Measurements from ENCODE around the gene MDM4.
"Not testable (repeated sequence)": the region's sequence is repeated elsewhere in the genome, so short reads cannot be mapped to it uniquely, and the experiment has no call there.

Gene MDM4

GRCh38 chr1:204563307-204563706 is 47.1 kb downstream of the MDM4 start:
- H3K27me3 ChIP-seq (ENCODE audit: insufficient read depth, low read length), result no peaks in the 10 kb centered on the region
- H3K4me1 ChIP-seq (ENCODE audit: insufficient read depth, low read length), result peaks cover 7% of the 10 kb centered on the region
- H2AFZ ChIP-seq (ENCODE audit: low read depth, low read length), result no peak overlapping the region
- no peak overlapping the region for H3K4me3 ChIP-seq (ENCODE audit: low read length)
- H3K36me3 ChIP-seq (ENCODE audit: insufficient read depth, low read length), result no peaks in the 10 kb centered on the region
- no peaks in the 10 kb centered on the region for H3K9me3 ChIP-seq (ENCODE audit: low read length)

GRCh38 chr1:204563780-204564179 is 47.6 kb downstream of the MDM4 start:
- H2AFZ ChIP-seq (ENCODE audit: low read depth, low read length), result no peak overlapping the region
- no peak overlapping the region for H3K4me3 ChIP-seq (ENCODE audit: low read length)
- no peaks in the 10 kb centered on the region for H3K9me3 ChIP-seq (ENCODE audit: low read length)
- H3K27me3 ChIP-seq (ENCODE audit: insufficient read depth, low read length), result no peaks in the 10 kb centered on the region
- no peaks in the 10 kb centered on the region for H3K36me3 ChIP-seq (ENCODE audit: insufficient read depth, low read length)
- peaks cover 11% of the 10 kb centered on the region for H3K4me1 ChIP-seq (ENCODE audit: insufficient read depth, low read length)

- no peaks in the 10 kb centered on the region for H3K27me3 ChIP-seq (ENCODE audit: insufficient read depth, low read length)
- no peak overlapping the region for H2AFZ ChIP-seq (ENCODE audit: low read depth, low read length)
- H3K4me3 ChIP-seq (ENCODE audit: low read length), result no peak overlapping the region
- no peaks in the 10 kb centered on the region for H3K9me3 ChIP-seq (ENCODE audit: low read length)
- peaks cover 20% of the 10 kb centered on the region for H3K4me1 ChIP-seq (ENCODE audit: insufficient read depth, low read length)
- H3K36me3 ChIP-seq (ENCODE audit: insufficient read depth, low read length), result no peaks in the 10 kb centered on the region
Observed at GRCh38 chr1:204564835-204565234, 48.6 kb downstream of the MDM4 start.

- no peaks in the 10 kb centered on the region for H3K9me3 ChIP-seq (ENCODE audit: low read length)
- no peaks in the 10 kb centered on the region for H3K27me3 ChIP-seq (ENCODE audit: insufficient read depth, low read length)
- no peaks in the 10 kb centered on the region for H3K36me3 ChIP-seq (ENCODE audit: insufficient read depth, low read length)
- H3K4me1 ChIP-seq (ENCODE audit: insufficient read depth, low read length), result peaks cover 20% of the 10 kb centered on the region
- no peak overlapping the region for H3K4me3 ChIP-seq (ENCODE audit: low read length)
- H2AFZ ChIP-seq (ENCODE audit: low read depth, low read length), result no peak overlapping the region
Observed at GRCh38 chr1:204565617-204566582, 49.7 kb downstream of the MDM4 start.

GRCh38 chr1:204566583-204566955 is 50.4 kb downstream of the MDM4 start:
- peaks cover 20% of the 10 kb centered on the region for H3K4me1 ChIP-seq (ENCODE audit: insufficient read depth, low read length)

GRCh38 chr1:204567071-204567470 is 50.9 kb downstream of the MDM4 start:
- H3K9me3 ChIP-seq (ENCODE audit: low read length), result no peaks in the 10 kb centered on the region
- peaks cover 20% of the 10 kb centered on the region for H3K4me1 ChIP-seq (ENCODE audit: insufficient read depth, low read length)
- no peak overlapping the region for H2AFZ ChIP-seq (ENCODE audit: low read depth, low read length)
- H3K4me3 ChIP-seq (ENCODE audit: low read length), result no peak overlapping the region
- H3K27me3 ChIP-seq (ENCODE audit: insufficient read depth, low read length), result no peaks in the 10 kb centered on the region
- no peaks in the 10 kb centered on the region for H3K36me3 ChIP-seq (ENCODE audit: insufficient read depth, low read length)

More at GRCh38 chr1:204566583-204566955, 50.4 kb downstream of the MDM4 start:
- H3K27me3 ChIP-seq (ENCODE audit: insufficient read depth, low read length), result no peaks in the 10 kb centered on the region
- H2AFZ ChIP-seq (ENCODE audit: low read depth, low read length), result no peak overlapping the region
- no peaks in the 10 kb centered on the region for H3K36me3 ChIP-seq (ENCODE audit: insufficient read depth, low read length)
- no peak overlapping the region for H3K4me3 ChIP-seq (ENCODE audit: low read length)
- no peaks in the 10 kb centered on the region for H3K9me3 ChIP-seq (ENCODE audit: low read length)

GRCh38 chr1:204568576-204569315 is 52.5 kb downstream of the MDM4 start:
- peaks cover 23% of the 10 kb centered on the region for H3K4me1 ChIP-seq (ENCODE audit: insufficient read depth, low read length)
- H3K9me3 ChIP-seq (ENCODE audit: low read length), result no peaks in the 10 kb centered on the region
- H3K4me3 ChIP-seq (ENCODE audit: low read length), result no peak overlapping the region
- no peaks in the 10 kb centered on the region for H3K27me3 ChIP-seq (ENCODE audit: insufficient read depth, low read length)
- no peak overlapping the region for H2AFZ ChIP-seq (ENCODE audit: low read depth, low read length)
- H3K36me3 ChIP-seq (ENCODE audit: insufficient read depth, low read length), result no peaks in the 10 kb centered on the region

- Histone ChIP-seq H3K4me3 (ENCODE audit: low read length) (no peak overlapping the region), H3K4me1 (ENCODE audit: insufficient read depth, low read length) (peaks cover 30% of the 10 kb centered on the region), H3K27me3 (ENCODE audit: insufficient read depth, low read length) (no peaks in the 10 kb centered on the region), H2AFZ (ENCODE audit: low read depth, low read length) (no peak overlapping the region), H3K36me3 (ENCODE audit: insufficient read depth, low read length) (no peaks in the 10 kb centered on the region), H3K9me3 (ENCODE audit: low read length) (no peaks in the 10 kb centered on the region)
Observed at GRCh38 chr1:204569478-204569877, 53.3 kb downstream of the MDM4 start.

GRCh38 chr1:204570021-204570420 is 53.8 kb downstream of the MDM4 start:
- H3K36me3 ChIP-seq (ENCODE audit: insufficient read depth, low read length); H3K9me3 ChIP-seq (ENCODE audit: low read length); H3K4me3 ChIP-seq (ENCODE audit: low read length); H3K27me3 ChIP-seq (ENCODE audit: insufficient read depth, low read length); H2AFZ ChIP-seq (ENCODE audit: low read depth, low read length): not testable (repeated sequence)
- H3K4me1 ChIP-seq (ENCODE audit: insufficient read depth, low read length), result peaks cover 34% of the 10 kb centered on the region

- Histone ChIP-seq H3K36me3 (ENCODE audit: insufficient read depth, low read length) (no peaks in the 10 kb centered on the region), H3K4me3 (ENCODE audit: low read length) (no peak overlapping the region), H3K27me3 (ENCODE audit: insufficient read depth, low read length) (no peaks in the 10 kb centered on the region), H3K9me3 (ENCODE audit: low read length) (no peaks in the 10 kb centered on the region), H3K4me1 (ENCODE audit: insufficient read depth, low read length) (peaks cover 31% of the 10 kb centered on the region), H2AFZ (ENCODE audit: low read depth, low read length) (no peak overlapping the region)
Observed at GRCh38 chr1:204571128-204571527, 54.9 kb downstream of the MDM4 start.

- Histone ChIP-seq H3K4me3 (ENCODE audit: low read length) (no peak overlapping the region), H2AFZ (ENCODE audit: low read depth, low read length) (no peak overlapping the region), H3K4me1 (ENCODE audit: insufficient read depth, low read length) (peaks cover 27% of the 10 kb centered on the region), H3K36me3 (ENCODE audit: insufficient read depth, low read length) (no peaks in the 10 kb centered on the region), H3K9me3 (ENCODE audit: low read length) (no peaks in the 10 kb centered on the region), H3K27me3 (ENCODE audit: insufficient read depth, low read length) (no peaks in the 10 kb centered on the region)
Observed at GRCh38 chr1:204571631-204572030, 55.4 kb downstream of the MDM4 start.

GRCh38 chr1:204572923-204573922 is 57.0 kb downstream of the MDM4 start:
- Histone ChIP-seq H3K4me1 (ENCODE audit: insufficient read depth, low read length) (peaks cover 27% of the 10 kb centered on the region), H3K27me3 (ENCODE audit: insufficient read depth, low read length) (no peaks in the 10 kb centered on the region), H3K4me3 (ENCODE audit: low read length) (no peak overlapping the region), H3K36me3 (ENCODE audit: insufficient read depth, low read length) (no peaks in the 10 kb centered on the region), H2AFZ (ENCODE audit: low read depth, low read length) (no peak overlapping the region), H3K9me3 (ENCODE audit: low read length) (no peaks in the 10 kb centered on the region)
